Immature natural killer cell (primary cell): ENCODE measurements around the gene SEC14L6. TPM values are rescaled to one million over a fixed set of nuclear protein-coding genes. Genes with fewer than 3 reads are reported as not detected.

Experiments used
- DNase-seq, 3 donors: peaks; one replicate each; pipeline ENCODE4 v3.0.0; 2022; ENCODE audit warnings: mixed read lengths in 1 of 3
- H3K27ac Mint-ChIP-seq, 6 donors: one replicate each; pipeline ENCODE4 v1.8.0; 2020; ENCODE audit warnings: mixed read lengths in 6 of 6, mild to moderate bottlenecking in 5 of 6, inconsistent platforms in 4 of 6, moderate library complexity in 3 of 6
- H3K27me3 Mint-ChIP-seq, 3 donors: one replicate each; pipeline ENCODE4 v1.8.0; 2020 to 2021; ENCODE audit warnings: low read depth in 3 of 3, mild to moderate bottlenecking in 3 of 3, mixed read lengths in 3 of 3, moderate library complexity in 3 of 3, inconsistent platforms in 1 of 3
- H3K36me3 Mint-ChIP-seq, 3 donors: one replicate each; pipeline ENCODE4 v1.8.0; 2020; ENCODE audit warnings: mixed read lengths in 3 of 3, inconsistent platforms in 2 of 3, mild to moderate bottlenecking in 2 of 3
- H3K4me1 Mint-ChIP-seq, 2 donors: one replicate each; pipeline ENCODE4 v1.8.0; 2020; ENCODE audit warnings: inconsistent platforms in 2 of 2, mild to moderate bottlenecking in 2 of 2, mixed read lengths in 2 of 2, moderate library complexity in 1 of 2
- H3K4me3 Mint-ChIP-seq, 5 donors: one replicate each; pipeline ENCODE4 v1.8.0; 2020; ENCODE audit warnings: mild to moderate bottlenecking in 5 of 5, mixed read lengths in 5 of 5, inconsistent platforms in 3 of 5, moderate library complexity in 3 of 5
- H3K9me3 Mint-ChIP-seq, 6 donors: one replicate each; pipeline ENCODE4 v1.8.0; 2020; ENCODE audit warnings: mild to moderate bottlenecking in 6 of 6, mixed read lengths in 6 of 6, inconsistent platforms in 4 of 6, moderate library complexity in 3 of 6
- polyA plus RNA-seq, 3 donors: library from polyadenylated mRNA; unstranded; fragments of 300-500 nt; fragmentation: Illumina TruSeq; gene quantifications; one replicate each; pipeline ENCODE4 v1.2.3, GENCODE V29; 2021

Gene SEC14L6
- polyA plus RNA-seq, 3 donors from 2014 or later, result 1.0 TPM; not detected in 2

DNA sequence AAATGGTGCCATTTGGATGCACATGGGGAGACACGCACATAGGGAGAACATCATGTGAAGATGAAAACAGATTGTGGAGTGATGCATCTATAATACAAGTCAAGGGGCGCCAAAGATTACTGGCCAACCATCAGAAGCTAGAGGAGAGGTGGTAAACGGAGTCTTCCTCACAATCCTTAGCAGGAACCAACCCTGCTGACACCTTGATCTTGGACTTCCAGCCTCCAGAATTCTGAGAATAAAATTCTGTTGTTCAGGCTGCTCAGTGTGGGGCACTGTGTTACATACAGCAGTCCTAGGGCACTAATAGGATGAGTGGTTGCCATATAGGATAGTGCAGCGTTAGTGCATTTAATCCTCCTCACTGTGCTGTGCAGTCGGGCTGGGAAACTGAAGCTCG is 33.1 kb downstream of the SEC14L6 start:
- Mint-ChIP-seq H3K36me3 (no peaks in the 10 kb centered on the region), H3K9me3 (no peaks in the 10 kb centered on the region), H3K27ac (no peak overlapping the region), H3K4me3 (no peak overlapping the region), H3K27me3 (peaks cover 0 to 7% (median 6%) of the 10 kb centered on the region in 3 donors), H3K4me1 (no peaks in the 10 kb centered on the region)
- no peak for DNase-seq

DNA sequence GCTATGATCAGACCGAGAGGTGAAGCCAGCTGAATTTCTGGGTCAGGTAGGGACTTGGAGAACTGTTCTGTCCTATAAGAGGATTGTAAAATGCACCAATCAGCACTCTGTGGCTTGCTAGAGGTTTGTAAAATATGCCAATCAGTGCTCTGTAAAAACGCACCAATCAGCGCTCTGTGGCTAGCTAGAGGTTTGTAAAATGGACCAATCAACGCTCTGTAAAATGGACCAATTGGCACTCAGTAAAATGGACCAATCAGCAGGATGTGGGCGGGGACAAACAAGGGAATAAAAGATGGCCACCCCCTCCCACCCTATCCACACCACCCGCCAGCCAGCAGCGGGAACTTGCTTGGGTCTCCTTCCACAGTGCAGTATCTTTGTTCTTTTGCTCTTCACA is 34.6 kb downstream of the SEC14L6 start:
- Mint-ChIP-seq H3K4me3 (no peak overlapping the region), H3K4me1 (no peaks in the 10 kb centered on the region), H3K27ac (no peak overlapping the region), H3K36me3 (no peaks in the 10 kb centered on the region), H3K27me3 (peaks cover 0 to 9% (median 6%) of the 10 kb centered on the region in 3 donors), H3K9me3 (no peaks in the 10 kb centered on the region)
- DNase-seq, result no peak

DNA sequence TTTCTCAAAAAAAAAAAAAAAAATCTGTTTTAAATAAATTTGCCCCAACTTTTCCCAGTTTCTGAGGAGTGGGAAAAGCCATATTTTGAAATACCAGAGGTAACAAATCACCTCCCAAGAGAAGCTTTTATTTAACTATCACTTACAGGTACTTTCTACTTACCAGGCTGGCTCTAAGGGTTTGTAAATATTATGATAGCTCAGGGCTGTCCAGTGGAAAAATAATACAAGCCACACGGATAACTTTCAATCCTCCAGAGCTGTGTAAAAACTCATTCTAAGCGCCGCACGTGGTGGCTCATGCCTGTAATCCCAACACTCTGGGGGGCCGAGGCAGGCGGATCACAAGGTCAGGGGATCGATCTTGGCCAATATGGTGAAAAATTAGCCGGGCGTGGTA is 35.4 kb downstream of the SEC14L6 start:
- Mint-ChIP-seq H3K9me3 (no peaks in the 10 kb centered on the region), H3K27ac (no peak overlapping the region), H3K4me3 (no peak overlapping the region), H3K27me3 (peaks cover 0 to 15% (median 11%) of the 10 kb centered on the region in 3 donors), H3K36me3 (no peaks in the 10 kb centered on the region), H3K4me1 (no peaks in the 10 kb centered on the region)
- no peak for DNase-seq

DNA sequence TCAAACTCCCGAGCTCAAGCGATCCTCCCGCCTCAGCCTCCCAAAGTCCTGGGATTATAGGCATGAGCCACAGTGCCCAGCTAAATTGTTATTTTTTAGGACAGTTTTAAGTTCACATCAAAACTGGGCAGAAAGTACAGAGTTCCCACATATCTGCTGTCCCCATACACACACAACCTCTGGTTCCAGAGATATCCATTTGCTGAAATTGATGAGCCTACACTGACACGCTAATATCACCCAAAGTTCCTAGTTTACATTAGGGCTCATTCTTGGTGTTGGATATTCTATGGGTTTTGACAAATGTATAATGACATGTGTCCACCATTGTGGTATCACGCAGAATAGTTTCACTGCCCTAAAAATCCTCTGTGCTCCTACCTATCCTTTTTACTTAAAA is 38.3 kb downstream of the SEC14L6 start:
- DNase-seq, result no peak
- Mint-ChIP-seq H3K9me3 (no peaks in the 10 kb centered on the region), H3K27ac (no peak overlapping the region), H3K36me3 (no peaks in the 10 kb centered on the region), H3K27me3 (peaks cover 7 to 17% (median 15%) of the 10 kb centered on the region in 3 donors), H3K4me1 (no peaks in the 10 kb centered on the region), H3K4me3 (no peak overlapping the region)

DNA sequence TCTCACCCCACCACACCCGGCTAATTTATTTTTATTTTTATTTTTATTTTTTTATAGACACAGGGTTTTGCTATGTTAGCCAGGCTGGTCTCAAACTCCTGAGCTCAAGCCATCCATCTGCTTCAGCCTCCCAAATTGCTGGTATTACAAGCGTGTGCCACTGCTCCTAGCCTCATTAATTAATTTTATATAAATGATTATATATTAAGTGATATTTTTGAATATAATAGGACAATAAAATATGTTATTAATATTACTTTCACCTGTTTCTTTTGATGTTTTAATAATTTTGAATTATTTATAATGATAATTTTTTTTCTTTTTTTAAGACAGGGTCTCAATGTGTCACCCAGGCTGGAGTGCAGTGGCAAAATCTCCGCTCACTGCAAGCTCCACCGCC is 38.9 kb downstream of the SEC14L6 start:
- no peak overlapping the region for H3K4me3 Mint-ChIP-seq
- no peak for DNase-seq
- no peak overlapping the region for H3K27ac Mint-ChIP-seq
- no peaks in the 10 kb centered on the region for H3K4me1 Mint-ChIP-seq
- no peaks in the 10 kb centered on the region for H3K36me3 Mint-ChIP-seq
- H3K27me3 Mint-ChIP-seq, result peaks cover 7 to 17% (median 15%) of the 10 kb centered on the region in 3 donors
- no peaks in the 10 kb centered on the region for H3K9me3 Mint-ChIP-seq

DNA sequence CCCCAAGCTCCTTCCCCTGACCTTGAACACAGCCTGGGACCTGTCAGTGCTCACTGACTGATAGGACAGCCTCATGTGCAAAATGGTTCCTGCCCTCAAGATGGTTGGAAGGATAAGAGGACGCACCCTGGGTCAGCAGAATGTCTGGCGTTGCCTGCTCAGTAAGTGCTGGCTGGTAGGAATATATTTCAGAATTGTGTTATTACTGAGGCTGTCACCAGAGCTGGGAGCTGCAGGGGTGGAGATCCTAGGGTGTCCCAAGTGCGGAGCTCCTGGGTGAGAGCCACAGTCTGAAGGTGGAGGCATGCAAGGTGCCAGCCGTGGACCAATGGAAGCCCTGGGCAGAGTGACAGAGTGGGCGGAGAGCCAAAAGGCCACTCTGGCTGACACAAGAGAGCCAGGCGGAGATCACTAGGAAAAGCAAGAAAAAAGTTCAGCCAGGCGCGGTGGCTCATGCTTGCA is 40.0 kb downstream of the SEC14L6 start:
- no peaks in the 10 kb centered on the region for H3K4me1 Mint-ChIP-seq
- no peak overlapping the region for H3K4me3 Mint-ChIP-seq
- no peaks in the 10 kb centered on the region for H3K9me3 Mint-ChIP-seq
- no peak for DNase-seq
- H3K36me3 Mint-ChIP-seq, result no peaks in the 10 kb centered on the region
- H3K27ac Mint-ChIP-seq, result no peak overlapping the region
- H3K27me3 Mint-ChIP-seq, result peaks cover 7 to 19% (median 15%) of the 10 kb centered on the region in 3 donors

DNA sequence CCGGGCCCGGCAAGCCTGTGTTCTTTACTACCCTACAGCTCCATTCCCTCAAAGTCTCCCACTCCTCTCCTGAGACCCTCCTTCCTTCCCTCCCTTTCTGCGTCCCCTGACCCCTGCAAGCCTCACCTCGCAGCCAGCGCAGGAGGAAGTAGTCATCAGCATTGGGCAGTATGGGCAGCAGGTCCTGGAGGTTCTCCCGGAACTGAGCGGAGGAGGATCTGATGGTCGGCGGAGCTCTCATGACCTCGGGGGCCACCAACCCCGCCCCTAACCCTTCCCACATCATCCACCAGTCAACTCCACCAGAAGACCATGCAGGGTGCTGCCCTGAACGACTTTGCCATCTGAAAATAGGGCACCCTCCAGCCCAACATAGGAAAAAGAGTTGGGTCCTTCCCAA is 43.0 kb downstream of the SEC14L6 start:
- H3K4me3 Mint-ChIP-seq, result no peak overlapping the region
- DNase-seq, result no peak
- H3K27me3 Mint-ChIP-seq, result peaks cover 11 to 16% (median 12%) of the 10 kb centered on the region in 3 donors
- no peaks in the 10 kb centered on the region for H3K4me1 Mint-ChIP-seq
- no peaks in the 10 kb centered on the region for H3K9me3 Mint-ChIP-seq
- H3K36me3 Mint-ChIP-seq, result no peaks in the 10 kb centered on the region
- H3K27ac Mint-ChIP-seq, result no peak overlapping the region

DNA sequence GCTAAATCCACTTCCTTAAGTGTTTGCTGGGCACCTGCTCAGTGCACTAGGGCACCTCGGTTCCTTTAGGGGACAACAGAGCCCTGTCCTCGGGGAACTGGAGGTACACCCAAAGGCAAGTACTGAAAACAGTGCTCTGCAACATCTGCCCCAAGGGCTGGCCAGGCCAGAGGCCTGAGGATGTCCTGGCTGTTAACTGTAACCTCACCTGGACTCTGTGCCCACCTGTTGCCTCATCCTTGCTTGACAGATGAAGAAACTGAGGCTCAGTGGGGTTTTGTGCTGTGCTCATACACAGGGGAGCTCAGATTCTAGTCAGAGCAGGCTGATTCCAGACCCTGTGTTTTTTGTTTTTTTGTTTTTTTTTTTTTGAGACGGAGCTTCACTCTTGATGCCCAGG is 43.6 kb downstream of the SEC14L6 start:
- Mint-ChIP-seq H3K27me3 (peaks cover 11 to 16% (median 13%) of the 10 kb centered on the region in 3 donors), H3K4me1 (no peaks in the 10 kb centered on the region), H3K4me3 (no peak overlapping the region), H3K9me3 (peaks cover 0 to 1% (median 0%) of the 10 kb centered on the region in 6 donors), H3K36me3 (no peaks in the 10 kb centered on the region), H3K27ac (no peak overlapping the region)
- no peak for DNase-seq

DNA sequence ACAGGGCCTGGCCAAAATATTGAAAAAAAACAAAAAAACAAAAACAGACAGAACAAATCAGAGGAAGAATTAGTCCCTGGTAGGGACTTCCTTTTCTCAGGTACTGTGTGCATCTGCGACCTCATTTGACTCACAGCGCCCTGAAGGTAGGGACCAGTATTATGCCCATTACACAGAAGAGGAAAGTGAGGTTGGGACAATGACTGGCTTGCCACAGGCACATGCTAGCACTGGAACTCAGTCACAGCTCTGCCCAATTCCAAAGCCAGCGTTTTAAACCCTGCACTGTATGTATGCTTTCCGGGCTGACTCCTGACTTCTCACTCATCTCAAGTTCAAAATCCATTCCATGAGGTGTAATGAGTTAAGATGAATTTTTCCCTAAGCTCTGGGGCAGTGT is 44.4 kb downstream of the SEC14L6 start:
- Mint-ChIP-seq H3K4me1 (no peaks in the 10 kb centered on the region), H3K36me3 (no peaks in the 10 kb centered on the region), H3K27ac (no peak overlapping the region), H3K27me3 (peaks cover 11 to 18% (median 15%) of the 10 kb centered on the region in 3 donors), H3K9me3 (peaks cover 0 to 1% (median 0%) of the 10 kb centered on the region in 6 donors), H3K4me3 (no peak overlapping the region)
- DNase-seq, result no peak

DNA sequence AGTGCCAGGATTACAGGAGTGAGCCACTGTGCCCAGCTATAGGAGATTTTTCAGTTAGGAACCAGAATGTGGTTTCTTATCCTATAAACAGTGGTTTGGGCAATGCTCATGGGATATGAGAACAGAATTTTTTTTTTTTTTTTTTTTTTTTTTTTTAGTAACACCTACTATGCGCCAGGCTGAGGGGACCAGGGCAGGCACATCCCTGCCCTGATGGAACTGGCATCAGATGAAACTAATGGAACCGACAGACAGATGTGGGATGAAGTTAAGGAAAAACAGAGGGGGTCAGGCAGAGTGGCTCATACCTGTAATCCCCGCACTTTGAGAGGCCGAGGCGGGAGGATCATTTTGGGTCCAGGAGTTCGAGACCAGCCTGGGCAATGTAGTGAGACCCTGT is 45.9 kb downstream of the SEC14L6 start:
- H3K4me1 Mint-ChIP-seq, result no peaks in the 10 kb centered on the region
- DNase-seq, result no peak
- H3K36me3 Mint-ChIP-seq, result no peaks in the 10 kb centered on the region
- no peak overlapping the region for H3K4me3 Mint-ChIP-seq
- no peak overlapping the region for H3K27ac Mint-ChIP-seq
- H3K27me3 Mint-ChIP-seq, result peaks cover 10% of the 10 kb centered on the region in 3 donors
- H3K9me3 Mint-ChIP-seq, result peaks cover 0 to 1% (median 0%) of the 10 kb centered on the region in 6 donors

DNA sequence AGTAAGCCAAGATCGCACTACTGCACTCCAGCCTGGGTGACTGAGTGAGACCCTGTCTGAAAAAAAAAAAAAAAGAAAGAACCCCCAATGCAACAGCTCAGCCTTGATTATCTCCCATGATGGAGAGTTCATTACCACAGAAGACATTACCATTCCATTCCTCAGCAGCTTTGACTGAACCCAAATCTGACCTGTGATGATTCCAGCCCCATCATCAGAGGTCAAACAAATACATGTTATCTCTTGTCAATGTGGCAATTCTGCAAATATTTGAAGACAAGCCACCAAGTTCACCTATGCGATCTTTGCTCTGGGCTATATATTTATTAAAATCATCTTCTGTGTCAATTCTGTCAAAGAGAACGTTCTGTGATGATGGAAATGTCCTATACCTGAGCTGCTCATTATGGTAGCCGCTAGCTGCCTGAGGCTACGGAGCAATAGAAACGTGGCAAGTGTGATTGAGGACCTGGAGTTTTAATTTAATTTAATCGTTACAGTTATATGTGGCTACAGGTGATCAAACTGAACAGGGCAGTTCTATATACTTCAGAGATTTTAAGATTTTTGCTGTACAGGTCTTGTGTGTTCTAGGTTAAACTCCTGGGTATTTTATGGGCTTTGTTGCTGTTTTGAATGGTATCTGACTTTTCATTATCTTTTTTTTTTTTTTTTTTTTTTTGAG is 48.9 kb downstream of the SEC14L6 start:
- peaks cover 0 to 1% (median 0%) of the 10 kb centered on the region in 6 donors for H3K9me3 Mint-ChIP-seq
- no peaks in the 10 kb centered on the region for H3K4me1 Mint-ChIP-seq
- H3K4me3 Mint-ChIP-seq, result no peak overlapping the region
- no peak overlapping the region for H3K27ac Mint-ChIP-seq
- no peak for DNase-seq
- peaks cover 5 to 8% (median 7%) of the 10 kb centered on the region in 3 donors for H3K27me3 Mint-ChIP-seq
- no peaks in the 10 kb centered on the region for H3K36me3 Mint-ChIP-seq

DNA sequence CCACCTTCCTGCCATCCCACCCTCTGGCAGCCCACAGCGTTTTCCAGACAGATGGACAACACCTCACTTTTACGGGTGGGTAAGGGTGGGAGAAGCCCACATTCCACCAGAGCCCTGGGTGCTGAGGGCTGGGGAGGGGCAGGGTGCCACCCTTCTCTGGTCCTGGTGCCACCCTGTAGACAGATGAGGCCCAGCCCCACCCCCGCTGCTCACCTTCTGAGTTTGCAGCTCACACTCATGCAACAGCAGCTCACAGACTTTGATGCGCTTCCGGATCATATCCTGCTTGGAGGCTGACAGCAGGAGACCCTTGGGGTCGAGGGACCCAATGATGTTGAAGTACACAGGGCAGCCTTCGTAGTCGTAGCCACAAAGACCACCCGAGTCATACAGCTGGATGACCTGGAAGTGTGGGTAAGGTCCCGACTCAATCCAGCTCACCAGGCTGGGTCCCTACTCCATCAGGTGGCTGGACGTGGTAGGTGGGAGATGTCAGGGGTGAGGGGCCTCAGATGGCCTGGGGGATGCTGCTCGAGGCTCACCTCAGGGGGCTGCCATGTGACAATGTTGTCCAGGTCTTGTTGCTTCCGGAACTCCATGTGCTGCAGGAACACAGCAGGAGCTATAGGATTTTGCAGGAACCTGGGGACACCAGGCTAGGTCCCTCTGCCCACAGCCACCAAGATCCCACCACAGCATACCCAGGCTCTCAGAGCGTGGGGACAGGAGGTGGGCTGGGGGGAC is 51.3 kb downstream of the SEC14L6 start:
- H3K27me3 Mint-ChIP-seq, result peaks cover 0 to 8% (median 5%) of the 10 kb centered on the region in 3 donors
- no peak for DNase-seq
- H3K4me1 Mint-ChIP-seq, result no peaks in the 10 kb centered on the region
- peaks cover 0 to 1% (median 0%) of the 10 kb centered on the region in 6 donors for H3K9me3 Mint-ChIP-seq
- H3K27ac Mint-ChIP-seq, result no peak overlapping the region
- no peaks in the 10 kb centered on the region for H3K36me3 Mint-ChIP-seq
- no peak overlapping the region for H3K4me3 Mint-ChIP-seq

DNA sequence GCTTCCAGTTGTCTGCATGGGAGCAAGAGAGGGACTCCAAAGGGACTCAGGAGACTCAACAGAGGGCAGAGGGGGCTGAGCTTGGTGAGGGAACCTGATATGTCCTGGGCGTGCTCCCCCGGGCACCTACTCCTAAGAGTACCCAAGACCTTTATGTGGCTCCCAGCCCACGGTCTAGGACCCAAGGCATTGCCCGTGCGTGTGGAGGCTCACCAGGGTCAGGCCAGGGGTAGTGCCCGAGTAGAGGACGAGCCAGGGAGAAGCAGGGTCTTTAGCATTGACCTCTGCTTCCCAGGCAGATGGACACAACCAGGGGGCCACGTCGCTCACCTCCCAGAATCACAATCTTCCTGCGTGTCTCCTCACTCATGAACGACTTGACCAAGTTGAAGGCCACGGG is 54.4 kb downstream of the SEC14L6 start:
- H3K27ac Mint-ChIP-seq, result no peak overlapping the region
- no peaks in the 10 kb centered on the region for H3K9me3 Mint-ChIP-seq
- no peaks in the 10 kb centered on the region for H3K4me1 Mint-ChIP-seq
- peaks cover 0 to 9% (median 2%) of the 10 kb centered on the region in 3 donors for H3K27me3 Mint-ChIP-seq
- H3K4me3 Mint-ChIP-seq, result no peak overlapping the region
- H3K36me3 Mint-ChIP-seq, result no peaks in the 10 kb centered on the region
- no peak for DNase-seq

DNA sequence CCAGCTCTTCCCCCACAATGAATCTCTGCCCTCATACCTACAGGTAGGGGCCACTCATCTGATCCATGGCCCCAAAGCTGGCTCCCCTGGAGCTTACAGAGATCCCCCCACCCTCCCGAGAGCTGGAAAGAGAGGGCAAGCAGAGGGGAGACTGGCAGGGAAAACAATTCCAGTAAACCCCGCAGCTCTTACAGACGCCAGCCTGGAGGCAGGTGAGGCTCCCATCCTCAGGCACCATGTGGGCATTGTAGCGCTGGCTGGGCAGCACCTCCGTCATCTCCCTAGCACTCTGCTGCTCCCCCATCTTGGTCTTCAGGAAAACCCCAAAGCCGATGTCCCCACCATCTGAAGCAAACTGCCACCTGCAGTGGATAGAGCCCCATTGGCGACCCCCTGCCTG is 55.2 kb downstream of the SEC14L6 start:
- DNase-seq, result no peak
- H3K9me3 Mint-ChIP-seq, result no peaks in the 10 kb centered on the region
- H3K27me3 Mint-ChIP-seq, result peaks cover 0 to 9% (median 5%) of the 10 kb centered on the region in 3 donors
- no peaks in the 10 kb centered on the region for H3K36me3 Mint-ChIP-seq
- no peaks in the 10 kb centered on the region for H3K4me1 Mint-ChIP-seq
- H3K27ac Mint-ChIP-seq, result no peak overlapping the region
- H3K4me3 Mint-ChIP-seq, result no peak overlapping the region
